GM13977 (cell line): ENCODE data around the gene RAB36.

ENCODE experiments used
- DNase-seq: peaks from one replicate; pipeline ENCODE4 v3.0.0; 2012; ENCODE audit warnings: low spot score
- in situ Hi-C: fragments of 300-500 bp; cut with MboI; formaldehyde crosslinking; loops from one replicate; pipeline ENCODE4 v1.12.0; 2022; ENCODE audit warnings: low sequenced_read_pairs, low pct_unique_long_range_greater_than_20kb, mixed read lengths, inconsistent platforms; ENCODE audit not compliant: unreplicated experiment
- TF ChIP-seq, protein P1 (sequence below): IDR thresholded peaks from 2 replicates; pipeline ENCODE4 v1.5.1; 2012; ENCODE audit warnings: mild to moderate bottlenecking, control low read depth; ENCODE audit not compliant: insufficient read depth; ENCODE audit errors: extremely low read depth, missing control alignments

Gene RAB36

DNA sequence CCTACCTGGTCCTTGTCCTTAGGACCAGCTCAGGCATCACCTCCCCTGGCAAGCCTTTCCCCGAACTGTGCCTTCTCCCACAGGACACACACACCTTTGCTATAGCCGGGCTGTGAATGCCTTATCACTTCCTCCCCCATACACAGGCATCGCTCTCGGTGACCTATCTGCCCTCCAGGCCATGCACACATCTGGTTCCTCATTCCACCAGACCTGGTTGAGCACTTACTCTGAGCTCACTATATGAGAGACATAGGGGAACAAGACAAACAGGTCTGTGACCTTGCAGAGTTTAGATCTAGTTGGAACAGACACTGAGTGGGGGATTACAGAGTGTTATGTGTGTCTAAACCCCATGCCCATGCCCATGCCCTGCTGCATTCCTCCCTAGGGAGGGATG, 31.9 kb downstream of the RAB36 start:
- TF ChIP-seq, protein P1, sequence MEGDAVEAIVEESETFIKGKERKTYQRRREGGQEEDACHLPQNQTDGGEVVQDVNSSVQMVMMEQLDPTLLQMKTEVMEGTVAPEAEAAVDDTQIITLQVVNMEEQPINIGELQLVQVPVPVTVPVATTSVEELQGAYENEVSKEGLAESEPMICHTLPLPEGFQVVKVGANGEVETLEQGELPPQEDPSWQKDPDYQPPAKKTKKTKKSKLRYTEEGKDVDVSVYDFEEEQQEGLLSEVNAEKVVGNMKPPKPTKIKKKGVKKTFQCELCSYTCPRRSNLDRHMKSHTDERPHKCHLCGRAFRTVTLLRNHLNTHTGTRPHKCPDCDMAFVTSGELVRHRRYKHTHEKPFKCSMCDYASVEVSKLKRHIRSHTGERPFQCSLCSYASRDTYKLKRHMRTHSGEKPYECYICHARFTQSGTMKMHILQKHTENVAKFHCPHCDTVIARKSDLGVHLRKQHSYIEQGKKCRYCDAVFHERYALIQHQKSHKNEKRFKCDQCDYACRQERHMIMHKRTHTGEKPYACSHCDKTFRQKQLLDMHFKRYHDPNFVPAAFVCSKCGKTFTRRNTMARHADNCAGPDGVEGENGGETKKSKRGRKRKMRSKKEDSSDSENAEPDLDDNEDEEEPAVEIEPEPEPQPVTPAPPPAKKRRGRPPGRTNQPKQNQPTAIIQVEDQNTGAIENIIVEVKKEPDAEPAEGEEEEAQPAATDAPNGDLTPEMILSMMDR = no peak
- in situ Hi-C loops = loop anchor here (5.0 to 25.0 kb wide), 2 partner anchors 100 to 210 kb away; no protein-coding TSS in a partner anchor
- no peak for DNase-seq

DNA sequence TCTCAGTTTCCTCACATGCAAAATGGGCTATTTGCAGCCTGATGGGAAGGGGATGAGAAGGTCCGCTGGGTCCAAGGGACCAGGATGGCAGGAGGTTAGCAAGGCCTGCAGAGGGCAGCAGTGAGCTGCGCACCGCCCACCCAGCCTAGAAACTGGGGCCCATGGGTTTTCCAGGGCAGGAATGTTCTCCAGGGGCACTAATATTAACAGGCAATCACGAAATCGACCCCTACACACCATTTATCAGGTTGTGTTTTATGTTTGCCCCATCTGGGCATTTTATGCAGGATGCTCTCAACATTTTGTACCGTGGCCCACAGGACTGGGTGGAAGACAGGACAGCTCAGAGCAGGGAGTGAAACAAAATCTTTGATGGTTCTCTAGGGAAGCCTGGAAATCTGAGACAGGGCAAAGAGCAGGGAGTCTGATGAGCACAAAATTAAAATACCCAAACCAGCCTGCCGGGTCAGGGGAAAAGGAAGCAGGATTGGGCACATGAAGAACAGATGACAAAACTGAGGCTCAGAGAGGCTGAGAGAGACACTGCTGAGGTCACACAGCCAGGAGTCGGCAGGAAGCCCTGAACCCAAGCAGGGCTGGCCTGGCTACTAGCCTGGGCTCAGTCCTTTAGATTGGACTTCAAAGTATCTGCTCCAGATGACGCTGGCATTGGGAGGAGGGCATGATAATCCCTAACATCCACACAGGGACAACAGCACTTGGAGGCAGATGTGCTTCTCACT, 33.4 kb downstream of the RAB36 start:
- TF ChIP-seq, protein P1 = peak; percentile 97
- in situ Hi-C loops = loop anchor here (5.0 to 25.0 kb wide), 2 partner anchors 99 to 209 kb away; no protein-coding TSS in a partner anchor
- peak; percentile 81 for DNase-seq

DNA sequence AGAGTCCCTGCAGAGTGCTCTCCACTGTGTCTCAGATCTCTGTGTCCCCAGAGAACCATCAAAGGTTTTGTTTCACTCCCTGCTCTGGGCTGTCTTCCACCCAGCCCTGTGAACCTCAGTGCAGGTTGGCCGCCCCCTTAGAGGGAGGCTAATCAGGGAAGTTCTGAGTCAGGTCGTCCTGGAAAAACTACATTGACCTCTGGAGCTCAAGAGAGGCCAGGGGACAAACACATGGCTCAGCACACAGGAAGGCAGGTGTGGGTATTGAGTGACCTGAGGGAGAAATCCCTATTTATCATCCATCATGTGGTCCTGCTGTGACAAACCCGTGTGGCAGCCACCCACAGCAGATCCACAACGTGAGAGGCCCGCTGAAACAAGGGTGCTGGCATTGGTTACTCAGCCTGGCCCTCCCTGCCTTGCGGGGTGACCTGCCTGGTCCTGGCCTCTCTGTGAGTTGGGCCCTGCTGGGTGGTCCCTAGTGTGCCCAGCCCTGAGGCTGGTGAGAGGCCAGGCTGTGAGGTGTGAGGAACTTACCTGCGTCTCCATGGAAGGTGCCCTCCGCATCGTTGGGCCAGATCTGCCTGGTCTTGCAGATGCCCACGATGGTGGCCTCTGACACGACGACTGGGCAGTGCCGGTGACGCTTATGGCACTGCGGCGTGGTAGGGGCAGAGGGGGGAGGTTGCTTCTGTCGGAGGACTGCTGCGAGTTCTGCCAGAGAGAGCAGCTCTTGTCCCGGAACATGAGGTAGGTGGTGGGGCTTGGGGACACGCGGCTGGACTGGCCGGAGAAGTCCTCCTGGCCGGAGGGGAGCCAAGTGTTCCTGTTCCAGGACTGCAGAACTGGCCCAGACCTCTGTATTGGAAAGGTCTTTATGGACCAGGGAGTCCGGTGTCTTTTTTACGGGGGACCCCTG, 34.4 kb downstream of the RAB36 start:
- in situ Hi-C loops = loop anchor here (5.0 to 25.0 kb wide), 2 partner anchors 98 to 208 kb away; no protein-coding TSS in a partner anchor
- no peak for DNase-seq
- TF ChIP-seq, protein P1 = no peak

DNA sequence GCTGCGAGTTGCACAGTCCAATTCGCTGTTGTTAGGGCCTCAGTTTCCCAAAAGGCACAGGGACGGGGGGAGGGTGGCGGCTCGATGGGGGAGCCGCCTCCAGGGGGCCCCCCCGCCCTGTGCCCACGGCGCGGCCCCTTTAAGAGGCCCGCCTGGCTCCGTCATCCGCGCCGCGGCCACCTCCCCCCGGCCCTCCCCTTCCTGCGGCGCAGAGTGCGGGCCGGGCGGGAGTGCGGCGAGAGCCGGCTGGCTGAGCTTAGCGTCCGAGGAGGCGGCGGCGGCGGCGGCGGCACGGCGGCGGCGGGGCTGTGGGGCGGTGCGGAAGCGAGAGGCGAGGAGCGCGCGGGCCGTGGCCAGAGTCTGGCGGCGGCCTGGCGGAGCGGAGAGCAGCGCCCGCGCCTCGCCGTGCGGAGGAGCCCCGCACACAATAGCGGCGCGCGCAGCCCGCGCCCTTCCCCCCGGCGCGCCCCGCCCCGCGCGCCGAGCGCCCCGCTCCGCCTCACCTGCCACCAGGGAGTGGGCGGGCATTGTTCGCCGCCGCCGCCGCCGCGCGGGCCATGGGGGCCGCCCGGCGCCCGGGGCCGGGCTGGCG, 35.1 kb downstream of the RAB36 start, which contains the start of gene BCR:
TSS of gene BCR (plus strand) at position 209 of the 592 bp plus-strand sequence. CDS start 452 bp downstream, outside the sequence.
- DNase-seq = peak; percentile 91
- TF ChIP-seq, protein P1 = no peak
- in situ Hi-C loops = loop anchor here (25.0 kb wide), 1 partner anchor 207 kb away; no protein-coding TSS in a partner anchor

DNA sequence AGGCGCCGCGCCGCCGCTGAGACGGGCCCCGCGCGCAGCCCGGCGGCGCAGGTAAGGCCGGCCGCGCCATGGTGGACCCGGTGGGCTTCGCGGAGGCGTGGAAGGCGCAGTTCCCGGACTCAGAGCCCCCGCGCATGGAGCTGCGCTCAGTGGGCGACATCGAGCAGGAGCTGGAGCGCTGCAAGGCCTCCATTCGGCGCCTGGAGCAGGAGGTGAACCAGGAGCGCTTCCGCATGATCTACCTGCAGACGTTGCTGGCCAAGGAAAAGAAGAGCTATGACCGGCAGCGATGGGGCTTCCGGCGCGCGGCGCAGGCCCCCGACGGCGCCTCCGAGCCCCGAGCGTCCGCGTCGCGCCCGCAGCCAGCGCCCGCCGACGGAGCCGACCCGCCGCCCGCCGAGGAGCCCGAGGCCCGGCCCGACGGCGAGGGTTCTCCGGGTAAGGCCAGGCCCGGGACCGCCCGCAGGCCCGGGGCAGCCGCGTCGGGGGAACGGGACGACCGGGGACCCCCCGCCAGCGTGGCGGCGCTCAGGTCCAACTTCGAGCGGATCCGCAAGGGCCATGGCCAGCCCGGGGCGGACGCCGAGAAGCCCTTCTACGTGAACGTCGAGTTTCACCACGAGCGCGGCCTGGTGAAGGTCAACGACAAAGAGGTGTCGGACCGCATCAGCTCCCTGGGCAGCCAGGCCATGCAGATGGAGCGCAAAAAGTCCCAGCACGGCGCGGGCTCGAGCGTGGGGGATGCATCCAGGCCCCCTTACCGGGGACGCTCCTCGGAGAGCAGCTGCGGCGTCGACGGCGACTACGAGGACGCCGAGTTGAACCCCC, 35.8 kb downstream of the RAB36 start:
- TF ChIP-seq, protein P1 = no peak
- peak; percentile 77 for DNase-seq
- in situ Hi-C loops = loop anchor here (25.0 kb wide), 1 partner anchor 206 kb away; no protein-coding TSS in a partner anchor
